HG03095 (cell line): ENCODE data around the gene ETV6.
"Not testable (repeated sequence)": the region's sequence is repeated elsewhere in the genome, so short reads cannot be mapped to it uniquely, and the experiment has no call there.

Experiments
- ATAC-seq: cut with Tn5 transposase; IDR thresholded peaks from one replicate; pipeline ENCODE4 v1.9.1; 2021; ENCODE audit warnings: moderate library complexity; ENCODE audit not compliant: unreplicated experiment

Gene ETV6

GRCh38 chr12:11902525-11902875, 253.0 kb downstream of the ETV6 start:
- no peak for ATAC-seq

- no peak for ATAC-seq
Observed at GRCh38 chr12:11904124-11904523, 254.7 kb downstream of the ETV6 start.

- ATAC-seq = no peak
Observed at GRCh38 chr12:11905534-11905933, 256.1 kb downstream of the ETV6 start.

- ATAC-seq = no peak
Observed at GRCh38 chr12:11906286-11906935, 256.9 kb downstream of the ETV6 start.

- ATAC-seq = no peak
Observed at GRCh38 chr12:11907625-11908024, 258.2 kb downstream of the ETV6 start.

GRCh38 chr12:11909406-11909805, 259.9 kb downstream of the ETV6 start:
- ATAC-seq = not testable (repeated sequence)

GRCh38 chr12:11916113-11916512, 266.6 kb downstream of the ETV6 start:
- no peak for ATAC-seq

- no peak for ATAC-seq
Observed at GRCh38 chr12:11916771-11917170, 267.3 kb downstream of the ETV6 start.

- no peak for ATAC-seq
Observed at GRCh38 chr12:11917501-11917900, 268.0 kb downstream of the ETV6 start.

GRCh38 chr12:11920231-11920630, 270.8 kb downstream of the ETV6 start:
- ATAC-seq = no peak

GRCh38 chr12:11922361-11922760, 272.9 kb downstream of the ETV6 start:
- no peak for ATAC-seq

- ATAC-seq = no peak
Observed at GRCh38 chr12:11923067-11923466, 273.6 kb downstream of the ETV6 start.

GRCh38 chr12:11927286-11927935, 277.9 kb downstream of the ETV6 start:
- ATAC-seq = no peak

- no peak for ATAC-seq
Observed at GRCh38 chr12:11929714-11930113, 280.2 kb downstream of the ETV6 start.

GRCh38 chr12:11939223-11939622, 289.7 kb downstream of the ETV6 start:
- no peak for ATAC-seq

GRCh38 chr12:11941606-11942337, 292.3 kb downstream of the ETV6 start:
- no peak for ATAC-seq

- no peak for ATAC-seq
Observed at GRCh38 chr12:11943919-11944700, 294.6 kb downstream of the ETV6 start.
